CD14-positive monocyte (primary cell): ENCODE results near the gene ZFP36. TPM values are rescaled to one million over a fixed set of nuclear protein-coding genes. Genes with fewer than 3 reads are reported as not detected.

ENCODE experiments used
- DNase-seq, 3 donors: peaks; one replicate each; pipeline ENCODE4 v3.0.0-alpha.2; 2011 to 2022
- H2AFZ ChIP-seq: 2 replicates; pipeline ENCODE4 v1.6.0; 2012; ENCODE audit warnings: mild to moderate bottlenecking, low read depth, low read length, inconsistent platforms; ENCODE audit not compliant: insufficient read depth, poor library complexity, severe bottlenecking
- H3K27ac ChIP-seq, 2 donors: 1 replicate in 1 of 2; 2 replicates in 1 of 2; pipeline ENCODE4 v1.5.1; 2012 to 2013; ENCODE audit warnings: low read length in 2 of 2, control low read depth in 1 of 2, inconsistent platforms in 1 of 2, low read depth in 1 of 2, mild to moderate bottlenecking in 1 of 2
- H3K27me3 ChIP-seq, 2 donors: one replicate each; pipeline versions ENCODE4 v1.6.0 to v1.6.1; 2011 to 2013; ENCODE audit warnings: low read length in 2 of 2; ENCODE audit not compliant: control insufficient read depth in 2 of 2, insufficient read depth in 2 of 2
- H3K36me3 ChIP-seq, 2 donors: replicated peaks in 1 of 2; 1 replicate in 1 of 2; 2 replicates in 1 of 2; pipeline versions ENCODE4 v1.5.1 to v1.6.1; 2012 to 2013; ENCODE audit warnings: low read length in 2 of 2, control low read depth in 1 of 2, inconsistent platforms in 1 of 2, mild to moderate bottlenecking in 1 of 2; ENCODE audit not compliant: insufficient read depth in 2 of 2, control insufficient read depth in 1 of 2
- H3K4me1 ChIP-seq, 2 donors: 1 replicate in 1 of 2; 2 replicates in 1 of 2; pipeline versions ENCODE4 v1.5.1 to v1.6.1; 2012 to 2013; ENCODE audit warnings: low read length in 2 of 2, control low read depth in 1 of 2, inconsistent platforms in 1 of 2, mild to moderate bottlenecking in 1 of 2, moderate library complexity in 1 of 2; ENCODE audit not compliant: insufficient read depth in 2 of 2, control insufficient read depth in 1 of 2
- H3K4me2 ChIP-seq: replicated peaks from 2 replicates; pipeline ENCODE3; 2012; ENCODE audit warnings: low read length, moderate library complexity, mild to moderate bottlenecking; ENCODE audit not compliant: poor library complexity, severe bottlenecking; ENCODE audit errors: extremely low read depth
- H3K4me3 ChIP-seq, 3 experiments: fragments of 200-600 bp in 1 of 3; sonication (generic) in 1 of 3; replicated peaks in 1 of 3; 1 replicate in 2 of 3; 2 replicates in 1 of 3; pipeline ENCODE4 v1.5.1; 2011 to 2013; ENCODE audit warnings: low read length in 3 of 3, mild to moderate bottlenecking in 3 of 3, control low read depth in 2 of 3, low read depth in 2 of 3, inconsistent platforms in 1 of 3, moderate library complexity in 1 of 3
- H3K79me2 ChIP-seq: 2 replicates; pipeline ENCODE4 v1.6.0; 2012; ENCODE audit warnings: mild to moderate bottlenecking, control low read depth, inconsistent platforms, low read length, moderate library complexity; ENCODE audit not compliant: insufficient read depth
- H3K9ac ChIP-seq: 2 replicates; pipeline ENCODE4 v1.6.0; 2017; ENCODE audit warnings: low read length, mild to moderate bottlenecking; ENCODE audit not compliant: insufficient read depth, poor library complexity, severe bottlenecking
- H3K9me3 ChIP-seq, 2 donors: replicated peaks in 1 of 2; 1 replicate in 1 of 2; 2 replicates in 1 of 2; pipeline versions ENCODE4 v1.5.1 to v1.6.1; 2012 to 2013; ENCODE audit warnings: low read length in 2 of 2, control low read depth in 1 of 2; ENCODE audit not compliant: control insufficient read depth in 1 of 2, insufficient read depth in 1 of 2
- H4K20me1 ChIP-seq: 2 replicates; pipeline ENCODE4 v1.6.0; 2012; ENCODE audit warnings: mild to moderate bottlenecking, low read length, control low read depth, moderate library complexity; ENCODE audit not compliant: insufficient read depth
- H3K27ac Mint-ChIP-seq, 7 donors: one replicate each; pipeline ENCODE4 v1.8.0; 2020; ENCODE audit warnings: mild to moderate bottlenecking in 7 of 7, mixed read lengths in 7 of 7, moderate library complexity in 6 of 7, inconsistent platforms in 2 of 7
- H3K27me3 Mint-ChIP-seq, 3 donors: one replicate each; pipeline ENCODE4 v1.8.0; 2021 to 2022; ENCODE audit warnings: low read depth in 3 of 3, mild to moderate bottlenecking in 3 of 3, mixed read lengths in 3 of 3, moderate library complexity in 3 of 3, inconsistent platforms in 1 of 3
- H3K36me3 Mint-ChIP-seq, 2 donors: one replicate each; pipeline ENCODE4 v1.8.0; 2020; ENCODE audit warnings: mixed read lengths in 2 of 2, inconsistent platforms in 1 of 2, mild to moderate bottlenecking in 1 of 2
- H3K4me1 Mint-ChIP-seq: one replicate; pipeline ENCODE4 v1.8.0; 2020; ENCODE audit warnings: mild to moderate bottlenecking, mixed read lengths
- H3K4me3 Mint-ChIP-seq, 2 donors: one replicate each; pipeline ENCODE4 v1.8.0; 2020; ENCODE audit warnings: mild to moderate bottlenecking in 2 of 2, mixed read lengths in 2 of 2, moderate library complexity in 1 of 2
- H3K9me3 Mint-ChIP-seq, 7 donors: one replicate each; pipeline ENCODE4 v1.8.0; 2020 to 2022; ENCODE audit warnings: mixed read lengths in 7 of 7, mild to moderate bottlenecking in 6 of 7, moderate library complexity in 6 of 7, inconsistent platforms in 2 of 7
- WGBS: methylation state at CpG from one replicate; pipeline ENCODE4 v1.1.5; 2013; ENCODE audit warnings: missing lambda C conversion rate; ENCODE audit not compliant: insufficient coverage; 5-methylcytosine and 5-hydroxymethylcytosine counted together
- intact Hi-C, 2 donors: fragments of 100-400 bp; cut with micrococcal nuclease; formaldehyde crosslinking; loops; one replicate each; pipeline versions ENCODE4 v1.15.0 to v1.15.1; 2023
- polyA plus RNA-seq, 3 donors: library from polyadenylated mRNA; depleted of rRNA in 1 of 3; unstranded in 2 of 3; stranded (reverse) in 1 of 3; fragments of 300-500 nt in 2 of 3; fragments of >200 nt in 1 of 3; fragmentation: Illumina TruSeq in 2 of 3; gene quantifications; 1 replicate in 2 of 3; 2 replicates in 1 of 3; pipeline ENCODE4 v1.2.3, GENCODE V29; 2012 to 2021
- TF ChIP-seq, protein P1 (sequence below): fragments of 200-600 bp; IDR thresholded peaks from one replicate; pipeline ENCODE4 v1.8.0; 2022; ENCODE audit warnings: antibody characterized with exemption, mild to moderate bottlenecking

ZFP36 gene
- polyA plus RNA-seq, 3 donors, result 473 to 2,084 (median 632) TPM

DNA sequence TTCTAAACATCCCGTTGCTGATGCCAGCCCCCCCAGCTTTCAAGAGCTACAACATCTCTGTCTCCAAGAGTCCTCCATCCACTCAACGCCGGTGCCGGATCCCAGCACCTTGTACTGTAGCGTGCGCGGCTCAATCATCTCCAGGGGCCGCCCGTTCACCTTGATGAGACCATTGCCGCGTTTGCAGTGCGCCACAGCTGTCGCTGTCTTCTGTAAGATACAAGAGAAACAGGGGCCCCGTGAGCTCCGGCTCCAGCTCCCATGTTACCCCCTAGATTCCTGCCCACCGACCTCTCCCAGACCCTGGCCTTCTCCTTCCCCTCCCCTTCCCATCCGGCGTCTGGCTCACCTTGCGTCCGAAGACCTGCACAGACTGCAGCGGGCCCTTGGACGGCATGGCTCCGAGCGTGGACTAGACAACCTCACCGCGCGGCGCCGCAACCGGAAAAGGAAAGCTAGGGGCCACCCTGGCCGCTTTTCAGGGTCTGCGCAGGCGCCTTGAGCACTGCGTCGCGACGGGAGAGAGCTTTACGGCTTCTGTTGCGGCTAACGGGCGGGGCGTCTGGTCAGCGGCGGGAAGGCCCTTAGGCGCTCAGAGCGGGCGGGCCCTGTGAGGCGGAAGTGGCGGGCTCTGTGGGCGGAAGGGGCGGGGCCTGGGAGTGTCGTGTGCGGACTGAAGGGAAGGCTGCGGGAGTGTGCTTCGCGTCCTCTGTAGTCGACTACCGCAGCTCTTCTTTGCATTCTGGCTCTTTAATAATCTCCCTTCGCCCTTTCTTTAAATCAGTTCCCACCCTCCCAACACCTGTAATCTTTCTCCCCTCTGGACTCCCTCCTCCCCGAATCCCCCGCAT is 29.1 kb downstream of the ZFP36 start, which contains the start of gene RPS16:
TSS of gene RPS16 (minus strand) at position 451 of the 851 bp plus-strand sequence. CDS start at position 397, 54 bp downstream.
- peaks cover 32 to 38% of the 10 kb centered on the region in 2 donors for H3K4me1 ChIP-seq
- H3K79me2 ChIP-seq, result peaks cover 32% of the 10 kb centered on the region
- H3K27me3 ChIP-seq, result peaks cover 0 to 2% of the 10 kb centered on the region in 2 donors
- peak within 1 kb of the TSS; percentile 54 to 96 (median 95) for H3K4me3 ChIP-seq
- Mint-ChIP-seq H3K4me1 (peaks cover 40% of the 10 kb centered on the region), H3K9me3 (peaks cover 0 to 3% (median 0%) of the 10 kb centered on the region in 7 donors), H3K27ac (peak within 1 kb of the TSS; percentile 94 to 99 (median 97)), H3K36me3 (peaks cover 28 to 30% of the 10 kb centered on the region in 2 donors), H3K27me3 (peaks cover 6 to 12% (median 9%) of the 10 kb centered on the region in 3 donors), H3K4me3 (peak within 1 kb of the TSS; percentile 99)
- no peaks in the 10 kb centered on the region for H3K9me3 ChIP-seq
- peak within 1 kb of the TSS; percentile 89 for H3K9ac ChIP-seq
- H4K20me1 ChIP-seq, result peaks cover 19% of the 10 kb centered on the region
- H3K27ac ChIP-seq, result peak within 1 kb of the TSS; percentile 82 to 89
- peak within 1 kb of the TSS; percentile 80 for H2AFZ ChIP-seq
- H3K36me3 ChIP-seq, result peaks cover 24 to 30% of the 10 kb centered on the region in 2 donors
- under 1% methylated on average over 56 of the region's 61 CpGs for WGBS
- H3K4me2 ChIP-seq, result peak within 1 kb of the TSS; percentile 93
- TF ChIP-seq, protein P1, sequence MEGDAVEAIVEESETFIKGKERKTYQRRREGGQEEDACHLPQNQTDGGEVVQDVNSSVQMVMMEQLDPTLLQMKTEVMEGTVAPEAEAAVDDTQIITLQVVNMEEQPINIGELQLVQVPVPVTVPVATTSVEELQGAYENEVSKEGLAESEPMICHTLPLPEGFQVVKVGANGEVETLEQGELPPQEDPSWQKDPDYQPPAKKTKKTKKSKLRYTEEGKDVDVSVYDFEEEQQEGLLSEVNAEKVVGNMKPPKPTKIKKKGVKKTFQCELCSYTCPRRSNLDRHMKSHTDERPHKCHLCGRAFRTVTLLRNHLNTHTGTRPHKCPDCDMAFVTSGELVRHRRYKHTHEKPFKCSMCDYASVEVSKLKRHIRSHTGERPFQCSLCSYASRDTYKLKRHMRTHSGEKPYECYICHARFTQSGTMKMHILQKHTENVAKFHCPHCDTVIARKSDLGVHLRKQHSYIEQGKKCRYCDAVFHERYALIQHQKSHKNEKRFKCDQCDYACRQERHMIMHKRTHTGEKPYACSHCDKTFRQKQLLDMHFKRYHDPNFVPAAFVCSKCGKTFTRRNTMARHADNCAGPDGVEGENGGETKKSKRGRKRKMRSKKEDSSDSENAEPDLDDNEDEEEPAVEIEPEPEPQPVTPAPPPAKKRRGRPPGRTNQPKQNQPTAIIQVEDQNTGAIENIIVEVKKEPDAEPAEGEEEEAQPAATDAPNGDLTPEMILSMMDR, result no peak
- DNase-seq, result peak; percentile 98 to 99 (median 98)
- intact Hi-C loops, result loop anchor here (1.0 to 5.0 kb wide), 3 partner anchors 44 to 97 kb away; partner anchors contain the start of genes EID2B (in 1 of the 2), MED29 (in 1 of the 2), PAF1 (in 1 of the 2) and SAMD4B (in 1 of the 2)

DNA sequence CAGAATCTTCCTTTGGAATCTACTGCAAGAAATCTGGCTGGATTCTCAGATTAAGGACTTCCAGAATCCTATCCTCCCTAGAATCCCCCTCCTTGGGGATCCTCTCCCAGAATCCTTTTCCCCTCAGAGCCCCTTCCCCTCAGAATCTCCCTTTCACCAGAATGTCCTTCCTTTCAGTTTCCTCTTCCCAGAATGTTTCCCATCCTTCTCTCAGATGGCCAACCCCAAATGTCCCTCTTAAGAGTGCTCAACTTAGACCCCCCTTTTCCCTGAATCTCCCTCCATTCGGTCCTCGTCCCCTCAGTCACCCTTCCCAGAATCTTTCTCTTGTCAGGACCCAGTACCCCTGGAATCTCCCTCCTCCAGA is 29.7 kb downstream of the ZFP36 start:
- intact Hi-C loops, result loop anchor here (1.0 to 5.0 kb wide), 3 partner anchors 45 to 96 kb away; partner anchors contain the start of genes EID2B (in 1 of the 2), MED29 (in 1 of the 2), PAF1 (in 1 of the 2) and SAMD4B (in 1 of the 2)
- peaks cover 24 to 30% of the 10 kb centered on the region in 2 donors for H3K36me3 ChIP-seq
- H3K27me3 ChIP-seq, result peaks cover 0 to 2% of the 10 kb centered on the region in 2 donors
- H3K9me3 Mint-ChIP-seq, result peaks cover 0 to 2% (median 0%) of the 10 kb centered on the region in 7 donors
- no peaks in the 10 kb centered on the region for H3K9me3 ChIP-seq
- peaks cover 26 to 32% of the 10 kb centered on the region in 2 donors for H3K4me1 ChIP-seq
- H3K27me3 Mint-ChIP-seq, result peaks cover 6 to 15% (median 9%) of the 10 kb centered on the region in 3 donors
- H3K4me3 Mint-ChIP-seq, result peak overlapping the region; percentile 99
- peaks cover 19% of the 10 kb centered on the region for H4K20me1 ChIP-seq
- H3K27ac ChIP-seq, result peak overlapping the region; percentile 50 to 89
- peaks cover 34% of the 10 kb centered on the region for H3K4me1 Mint-ChIP-seq
- peak overlapping the region; percentile 93 to 98 (median 95) for H3K27ac Mint-ChIP-seq
- peak overlapping the region; percentile 89 for H3K9ac ChIP-seq
- 15% methylated on average over 2 of the region's 2 CpGs for WGBS
- H3K4me2 ChIP-seq, result peak overlapping the region; percentile 93
- peaks cover 28 to 30% of the 10 kb centered on the region in 2 donors for H3K36me3 Mint-ChIP-seq
- no peak for DNase-seq
- H2AFZ ChIP-seq, result peak overlapping the region; percentile 80
- H3K79me2 ChIP-seq, result peaks cover 32% of the 10 kb centered on the region
- TF ChIP-seq, protein P1, result no peak
- peak overlapping the region; percentile 47 to 96 (median 95) for H3K4me3 ChIP-seq
